Activated CD4-positive, alpha-beta memory T cell treated with anti-CD3 and anti-CD28 coated beads, Interleukin-2, amount 10 ng/mL, durations not matched to agents 7 days and 5 days (primary cell): ENCODE data around the gene CFH. TPM values are rescaled to one million over a fixed set of nuclear protein-coding genes. Genes with fewer than 3 reads are reported as not detected.

ENCODE experiments used
- CTCF ChIA-PET: fragments of 350-600 bp; sonication (Branson Sonifier 250); formaldehyde crosslinking; loops from one replicate; lab custom pipeline; 2021; ENCODE audit warnings: antibody characterized with exemption, inconsistent platforms; lab: Charles Lee
- POLR2A ChIA-PET: fragments of 350-600 bp; sonication (Branson Sonifier 250); formaldehyde crosslinking; loops from one replicate; lab custom pipeline; 2021; ENCODE audit warnings: antibody characterized with exemption; lab: Charles Lee
- DNase-seq: peaks from one replicate; pipeline ENCODE4 v3.0.0-alpha.2; 2020
- H3K27ac Mint-ChIP-seq: one replicate; pipeline ENCODE4 v1.8.0; 2021; ENCODE audit warnings: mild to moderate bottlenecking, mixed read lengths
- H3K27me3 Mint-ChIP-seq: one replicate; pipeline ENCODE4 v1.8.0; 2021; ENCODE audit warnings: mixed read lengths
- H3K36me3 Mint-ChIP-seq: one replicate; pipeline ENCODE4 v1.8.0; 2021; ENCODE audit warnings: low read depth, mixed read lengths
- H3K4me1 Mint-ChIP-seq: one replicate; pipeline ENCODE4 v1.8.0; 2021; ENCODE audit warnings: mixed read lengths
- H3K4me3 Mint-ChIP-seq: one replicate; pipeline ENCODE4 v1.8.0; 2021; ENCODE audit warnings: mild to moderate bottlenecking, mixed read lengths
- H3K9me3 Mint-ChIP-seq: one replicate; pipeline ENCODE4 v1.8.0; 2021; ENCODE audit warnings: mixed read lengths
- total RNA-seq, 2 experiments: library from RNA; stranded (reverse); gene quantifications; one replicate each; pipeline ENCODE4 v1.2.3, GENCODE V29; 2021

CFH gene
- total RNA-seq, 2 experiments from 2014 or later, result 22.9 to 23.6 TPM

- POLR2A ChIA-PET, result no interaction called here
- Mint-ChIP-seq H3K4me3 (no peak overlapping the region), H3K27ac (no peak overlapping the region), H3K4me1 (peaks cover 28% of the 10 kb centered on the region), H3K36me3 (no peaks in the 10 kb centered on the region), H3K27me3 (peaks cover 6% of the 10 kb centered on the region), H3K9me3 (no peaks in the 10 kb centered on the region)
- CTCF ChIA-PET, result no interaction called here
- no peak for DNase-seq
Measured at GRCh38 chr1:196649990-196650389, 1.9 kb upstream of the CFH start.

- no peaks in the 10 kb centered on the region for H3K36me3 Mint-ChIP-seq
- DNase-seq, result no peak
- peaks cover 28% of the 10 kb centered on the region for H3K4me1 Mint-ChIP-seq
- CTCF ChIA-PET, result no interaction called here
- POLR2A ChIA-PET, result no interaction called here
- no peak overlapping the region for H3K4me3 Mint-ChIP-seq
- no peaks in the 10 kb centered on the region for H3K9me3 Mint-ChIP-seq
- H3K27me3 Mint-ChIP-seq, result peaks cover 6% of the 10 kb centered on the region
- no peak overlapping the region for H3K27ac Mint-ChIP-seq
Measured at GRCh38 chr1:196650403-196650802, 1.4 kb upstream of the CFH start.

GRCh38 chr1:196651079-196651478 lies 764 bp upstream of the CFH start:
- Mint-ChIP-seq H3K27ac (no peak overlapping the region), H3K4me1 (peaks cover 31% of the 10 kb centered on the region), H3K36me3 (no peaks in the 10 kb centered on the region), H3K4me3 (no peak overlapping the region), H3K9me3 (no peaks in the 10 kb centered on the region), H3K27me3 (peaks cover 4% of the 10 kb centered on the region)
- DNase-seq, result no peak
- POLR2A ChIA-PET, result no interaction called here
- CTCF ChIA-PET, result no interaction called here

- ChIA-PET POLR2A (no interaction called here), CTCF (no interaction called here)
- Mint-ChIP-seq H3K27me3 (no peaks in the 10 kb centered on the region), H3K27ac (no peak overlapping the region), H3K36me3 (no peaks in the 10 kb centered on the region), H3K4me1 (peaks cover 37% of the 10 kb centered on the region), H3K9me3 (no peaks in the 10 kb centered on the region), H3K4me3 (no peak overlapping the region)
- DNase-seq, result no peak
Measured at GRCh38 chr1:196654271-196654670, 2.4 kb downstream of the CFH start.

- CTCF ChIA-PET, result no interaction called here
Measured at GRCh38 chr1:196655071-196655470, 3.2 kb downstream of the CFH start.

GRCh38 chr1:196655494-196655893 lies 3.7 kb downstream of the CFH start:
- ChIA-PET POLR2A (no interaction called here), CTCF (no interaction called here)
- Mint-ChIP-seq H3K27me3 (no peaks in the 10 kb centered on the region), H3K4me3 (no peak overlapping the region), H3K27ac (no peak overlapping the region), H3K9me3 (no peaks in the 10 kb centered on the region), H3K36me3 (no peaks in the 10 kb centered on the region), H3K4me1 (peaks cover 40% of the 10 kb centered on the region)
- no peak for DNase-seq

More at GRCh38 chr1:196655071-196655470, 3.2 kb downstream of the CFH start:
- Mint-ChIP-seq H3K27me3 (no peaks in the 10 kb centered on the region), H3K9me3 (no peaks in the 10 kb centered on the region), H3K27ac (no peak overlapping the region), H3K4me3 (no peak overlapping the region), H3K4me1 (peaks cover 42% of the 10 kb centered on the region), H3K36me3 (no peaks in the 10 kb centered on the region)
- no peak for DNase-seq
- POLR2A ChIA-PET, result no interaction called here

- ChIA-PET CTCF (interaction anchor here (1.2 kb wide), 1 partner anchor 510 kb away, joined by 3 read pairs; no protein-coding TSS in a partner anchor), POLR2A (no interaction called here)
- Mint-ChIP-seq H3K9me3 (no peaks in the 10 kb centered on the region), H3K27ac (no peak overlapping the region), H3K4me3 (no peak overlapping the region), H3K4me1 (peaks cover 22% of the 10 kb centered on the region), H3K27me3 (no peaks in the 10 kb centered on the region), H3K36me3 (no peaks in the 10 kb centered on the region)
- DNase-seq, result no peak
Measured at GRCh38 chr1:196659471-196659870, 7.6 kb downstream of the CFH start.

- Mint-ChIP-seq H3K27ac (no peak overlapping the region), H3K36me3 (no peaks in the 10 kb centered on the region), H3K9me3 (no peaks in the 10 kb centered on the region), H3K4me3 (no peak overlapping the region), H3K27me3 (no peaks in the 10 kb centered on the region), H3K4me1 (peaks cover 18% of the 10 kb centered on the region)
- POLR2A ChIA-PET, result no interaction called here
- no peak for DNase-seq
- CTCF ChIA-PET, result interaction anchor here (1.5 to 2.8 kb wide), 3 partner anchors 8 to 511 kb away, joined by 5 to 12 read pairs (median 6); partner anchors contain the start of gene CFH
Measured at GRCh38 chr1:196660272-196660671, 8.4 kb downstream of the CFH start.

GRCh38 chr1:196660852-196661251 lies 9.0 kb downstream of the CFH start:
- Mint-ChIP-seq H3K27ac (no peak overlapping the region), H3K4me3 (no peak overlapping the region), H3K9me3 (no peaks in the 10 kb centered on the region), H3K27me3 (no peaks in the 10 kb centered on the region), H3K4me1 (peaks cover 16% of the 10 kb centered on the region), H3K36me3 (no peaks in the 10 kb centered on the region)
- DNase-seq, result no peak
- ChIA-PET POLR2A (no interaction called here), CTCF (interaction anchor here (1.5 to 2.8 kb wide), 3 partner anchors 9 to 512 kb away, joined by 5 to 12 read pairs (median 6); partner anchors contain the start of gene CFH)

- H3K27me3 Mint-ChIP-seq, result no peaks in the 10 kb centered on the region
- H3K27ac Mint-ChIP-seq, result no peak overlapping the region
- H3K4me3 Mint-ChIP-seq, result no peak overlapping the region
- peaks cover 16% of the 10 kb centered on the region for H3K4me1 Mint-ChIP-seq
- no peaks in the 10 kb centered on the region for H3K36me3 Mint-ChIP-seq
- H3K9me3 Mint-ChIP-seq, result no peaks in the 10 kb centered on the region
- POLR2A ChIA-PET, result no interaction called here
- CTCF ChIA-PET, result interaction anchor here (1.1 to 2.8 kb wide), 4 partner anchors 9 to 514 kb away, joined by 4 to 12 read pairs (median 6); partner anchors contain the start of gene CFH
- no peak for DNase-seq
Measured at GRCh38 chr1:196661345-196661744, 9.5 kb downstream of the CFH start.

- ChIA-PET CTCF (no interaction called here), POLR2A (no interaction called here)
- no peak overlapping the region for H3K4me3 Mint-ChIP-seq
Measured at GRCh38 chr1:196667131-196667530, 15.3 kb downstream of the CFH start.

GRCh38 chr1:196669051-196669450 lies 17.2 kb downstream of the CFH start:
- ChIA-PET POLR2A (no interaction called here), CTCF (no interaction called here)
- no peak for DNase-seq

More at GRCh38 chr1:196667131-196667530, 15.3 kb downstream of the CFH start:
- Mint-ChIP-seq H3K4me1 (no peaks in the 10 kb centered on the region), H3K36me3 (no peaks in the 10 kb centered on the region), H3K9me3 (no peaks in the 10 kb centered on the region), H3K27me3 (no peaks in the 10 kb centered on the region), H3K27ac (no peak overlapping the region)
- no peak for DNase-seq

GRCh38 chr1:196669693-196670092 lies 17.9 kb downstream of the CFH start:
- no peaks in the 10 kb centered on the region for H3K4me1 Mint-ChIP-seq
- ChIA-PET CTCF (no interaction called here), POLR2A (no interaction called here)
- no peaks in the 10 kb centered on the region for H3K36me3 Mint-ChIP-seq
- H3K27me3 Mint-ChIP-seq, result no peaks in the 10 kb centered on the region
- no peaks in the 10 kb centered on the region for H3K9me3 Mint-ChIP-seq
- H3K4me3 Mint-ChIP-seq, result no peak overlapping the region
- H3K27ac Mint-ChIP-seq, result no peak overlapping the region
- no peak for DNase-seq

More at GRCh38 chr1:196669051-196669450, 17.2 kb downstream of the CFH start:
- no peak overlapping the region for H3K27ac Mint-ChIP-seq
- no peaks in the 10 kb centered on the region for H3K9me3 Mint-ChIP-seq
- H3K4me3 Mint-ChIP-seq, result no peak overlapping the region
- no peaks in the 10 kb centered on the region for H3K27me3 Mint-ChIP-seq
- no peaks in the 10 kb centered on the region for H3K4me1 Mint-ChIP-seq
- no peaks in the 10 kb centered on the region for H3K36me3 Mint-ChIP-seq

- Mint-ChIP-seq H3K9me3 (no peaks in the 10 kb centered on the region), H3K4me3 (no peak overlapping the region), H3K27ac (no peak overlapping the region), H3K27me3 (no peaks in the 10 kb centered on the region), H3K4me1 (no peaks in the 10 kb centered on the region), H3K36me3 (peaks cover 3% of the 10 kb centered on the region)
- DNase-seq, result no peak
- POLR2A ChIA-PET, result no interaction called here
- CTCF ChIA-PET, result no interaction called here
Measured at GRCh38 chr1:196674908-196675307, 23.1 kb downstream of the CFH start.
